Ectodermal cell (in vitro differentiated cells): ENCODE data around the gene HPS3.
"Not testable (repeated sequence)": the region's sequence is repeated elsewhere in the genome, so short reads cannot be mapped to it uniquely, and the experiment has no call there.

ENCODE experiments used
- H3K27ac ChIP-seq: 2 replicates; pipeline ENCODE4 v1.7.0; 2013; ENCODE audit warnings: mild to moderate bottlenecking, low read depth, low read length; ENCODE audit not compliant: insufficient read depth, poor library complexity, severe bottlenecking
- H3K27me3 ChIP-seq: 2 replicates; pipeline ENCODE4 v1.7.0; 2013; ENCODE audit warnings: mild to moderate bottlenecking, low read length; ENCODE audit not compliant: insufficient read depth, control insufficient read depth, poor library complexity, severe bottlenecking
- H3K36me3 ChIP-seq: one replicate; pipeline ENCODE4 v1.7.0; 2013; ENCODE audit warnings: low read length; ENCODE audit not compliant: control insufficient read depth, insufficient read depth
- H3K4me1 ChIP-seq: one replicate; pipeline ENCODE4 v1.7.0; 2013; ENCODE audit warnings: low read length; ENCODE audit not compliant: control insufficient read depth, insufficient read depth
- H3K4me3 ChIP-seq: 2 replicates; pipeline ENCODE4 v1.7.0; 2013; ENCODE audit warnings: low read depth, low read length, control low read depth; ENCODE audit not compliant: insufficient read depth
- H3K9me3 ChIP-seq: 2 replicates; pipeline ENCODE4 v1.7.0; 2013; ENCODE audit warnings: mild to moderate bottlenecking, low read length, moderate library complexity; ENCODE audit not compliant: control insufficient read depth
- WGBS, 2 experiments: methylation state at CpG; one replicate each; pipeline ENCODE4 v1.1.7; 2013; ENCODE audit warnings: missing lambda C conversion rate in 2 of 2; 5-methylcytosine and 5-hydroxymethylcytosine counted together

Gene HPS3

GRCh38 chr3:149181182-149181581 lies 51.7 kb downstream of the HPS3 start:
- 98 to 99% methylated on average over 2 of the region's 2 CpGs for WGBS, 2 experiments
- peaks cover 8% of the 10 kb centered on the region for H3K36me3 ChIP-seq

GRCh38 chr3:149186219-149186618 lies 56.8 kb downstream of the HPS3 start:
- no peaks in the 10 kb centered on the region for H3K36me3 ChIP-seq
- H3K9me3 ChIP-seq, result no peaks in the 10 kb centered on the region
- no peaks in the 10 kb centered on the region for H3K4me1 ChIP-seq
- no peaks in the 10 kb centered on the region for H3K27me3 ChIP-seq
- no peak overlapping the region for H3K4me3 ChIP-seq
- H3K27ac ChIP-seq, result peak overlapping the region; percentile 47
- WGBS, 2 experiments, result 91 to 96% methylated on average over 2 of the region's 2 CpGs

More at GRCh38 chr3:149181182-149181581, 51.7 kb downstream of the HPS3 start:
- H3K27ac ChIP-seq, result no peak overlapping the region
- H3K27me3 ChIP-seq, result no peaks in the 10 kb centered on the region
- no peak overlapping the region for H3K4me3 ChIP-seq
- no peaks in the 10 kb centered on the region for H3K4me1 ChIP-seq
- no peaks in the 10 kb centered on the region for H3K9me3 ChIP-seq

- no peaks in the 10 kb centered on the region for H3K27me3 ChIP-seq
- H3K4me1 ChIP-seq, result no peaks in the 10 kb centered on the region
- H3K4me3 ChIP-seq, result no peak overlapping the region
- no peaks in the 10 kb centered on the region for H3K36me3 ChIP-seq
- H3K9me3 ChIP-seq, result no peaks in the 10 kb centered on the region
- WGBS, 2 experiments, result 54 to 79% methylated on average over 2 to 3 of the region's 3 CpGs
- no peak overlapping the region for H3K27ac ChIP-seq
These were observed 57.3 kb downstream of the HPS3 start for GRCh38 chr3:149186721-149187120.

GRCh38 chr3:149188494-149188893 lies 59.1 kb downstream of the HPS3 start:
- Histone ChIP-seq H3K27ac (no peak overlapping the region), H3K9me3 (no peaks in the 10 kb centered on the region), H3K4me3 (no peak overlapping the region), H3K27me3 (no peaks in the 10 kb centered on the region), H3K36me3 (no peaks in the 10 kb centered on the region), H3K4me1 (no peaks in the 10 kb centered on the region)
- 77 to 92% methylated on average over 1 to 2 of the region's 2 CpGs for WGBS, 2 experiments

GRCh38 chr3:149195221-149195620 lies 65.8 kb downstream of the HPS3 start:
- Histone ChIP-seq H3K27me3 (no peaks in the 10 kb centered on the region), H3K36me3 (no peaks in the 10 kb centered on the region), H3K9me3 (no peaks in the 10 kb centered on the region), H3K4me3 (no peak overlapping the region), H3K4me1 (peaks cover 26% of the 10 kb centered on the region), H3K27ac (no peak overlapping the region)
- 97 to 100% methylated on average over 1 of the region's 1 CpG for WGBS, 2 experiments

GRCh38 chr3:149196805-149197592 lies 67.6 kb downstream of the HPS3 start:
- not testable (repeated sequence) for H3K9me3 ChIP-seq, H3K27me3 ChIP-seq, H3K36me3 ChIP-seq
- WGBS, 2 experiments, result 7 to 9% methylated on average over 12 of the region's 12 CpGs
- peaks cover 26% of the 10 kb centered on the region for H3K4me1 ChIP-seq
- H3K27ac ChIP-seq, result peak overlapping the region; percentile 50
- peak overlapping the region; percentile 16 for H3K4me3 ChIP-seq

- H3K9me3 ChIP-seq, result no peaks in the 10 kb centered on the region
- peak overlapping the region; percentile 16 for H3K4me3 ChIP-seq
- 1 to 2% methylated on average over 4 to 5 of the region's 5 CpGs for WGBS, 2 experiments
- peak overlapping the region; percentile 50 for H3K27ac ChIP-seq
- H3K4me1 ChIP-seq, result peaks cover 26% of the 10 kb centered on the region
- H3K36me3 ChIP-seq, result no peaks in the 10 kb centered on the region
- H3K27me3 ChIP-seq, result no peaks in the 10 kb centered on the region
These were observed 68.2 kb downstream of the HPS3 start for GRCh38 chr3:149197669-149198068.

- Histone ChIP-seq H3K36me3 (no peaks in the 10 kb centered on the region), H3K27me3 (no peaks in the 10 kb centered on the region), H3K27ac (peak overlapping the region; percentile 57), H3K4me3 (no peak overlapping the region), H3K4me1 (peaks cover 26% of the 10 kb centered on the region), H3K9me3 (no peaks in the 10 kb centered on the region)
- 0 to 3% methylated on average over 6 to 7 of the region's 7 CpGs for WGBS, 2 experiments
These were observed 69.2 kb downstream of the HPS3 start for GRCh38 chr3:149198611-149199010.

- Histone ChIP-seq H3K27me3 (no peaks in the 10 kb centered on the region), H3K4me3 (no peak overlapping the region), H3K36me3 (no peaks in the 10 kb centered on the region), H3K9me3 (no peaks in the 10 kb centered on the region), H3K4me1 (peaks cover 26% of the 10 kb centered on the region), H3K27ac (no peak overlapping the region)
- 61 to 62% methylated on average over 4 of the region's 4 CpGs for WGBS, 2 experiments
These were observed 70.0 kb downstream of the HPS3 start for GRCh38 chr3:149199474-149199873.

GRCh38 chr3:149203758-149204157 lies 74.3 kb downstream of the HPS3 start:
- no peaks in the 10 kb centered on the region for H3K36me3 ChIP-seq
- 92 to 99% methylated on average over 2 to 3 of the region's 3 CpGs for WGBS, 2 experiments

More at GRCh38 chr3:149203758-149204157, 74.3 kb downstream of the HPS3 start:
- Histone ChIP-seq H3K4me1 (peaks cover 8% of the 10 kb centered on the region), H3K4me3 (no peak overlapping the region), H3K27me3 (no peaks in the 10 kb centered on the region), H3K9me3 (no peaks in the 10 kb centered on the region), H3K27ac (no peak overlapping the region)
